ENCODE measurements around the gene MZB1. TPM values are rescaled to one million over a fixed set of nuclear protein-coding genes. Genes with fewer than 3 reads are reported as not detected.
A peak's percentile ranks its signal among the peaks of the same experiment; 100 is the strongest.

Gene MZB1
- total and polyA plus RNA-seq, 2 of the 13 experiments (the other 11 are each of a cell fraction or from before 2014, with no cell fraction given): 0.31 to 0.40 TPM

DNA sequence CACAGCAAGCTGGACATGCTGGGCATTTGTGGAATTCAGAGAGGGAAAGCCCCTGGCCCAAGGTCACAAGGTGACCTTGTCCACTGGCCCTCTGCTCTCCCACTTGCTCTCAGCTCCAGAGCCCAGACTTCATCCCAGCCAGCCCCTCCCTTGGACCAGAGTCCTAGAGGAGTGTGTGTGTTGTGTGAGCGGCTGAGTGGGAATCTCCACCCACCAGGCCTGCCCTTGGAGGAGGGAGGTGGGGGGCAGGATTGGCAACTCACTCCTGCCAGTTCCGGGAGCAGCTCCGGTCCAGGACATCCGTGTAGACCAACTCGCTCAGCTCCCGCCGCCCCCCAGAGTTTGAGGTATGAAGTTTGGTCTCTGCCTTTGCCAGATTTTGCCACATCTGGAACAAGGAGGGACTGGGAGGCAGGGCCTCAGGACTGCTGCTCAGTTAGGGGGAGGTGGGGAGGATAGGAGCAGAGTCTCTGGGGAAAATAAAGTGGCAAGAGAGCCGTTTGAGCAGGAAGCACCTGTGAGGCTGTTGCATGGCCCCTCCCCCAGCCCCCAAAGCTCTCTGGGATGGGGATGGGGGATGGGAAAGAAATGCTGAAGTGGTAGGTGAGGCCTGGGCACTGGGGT lies 1.4 kb downstream of the MZB1 start (continued):
- TF ChIP-seq PHF21A (CRISPR knock-in tag; IDR thresholded peaks at IDR 0.05) (no peak), ZNF619 (CRISPR knock-in tag; IDR thresholded peaks at IDR 0.05) (no peak), ZNF234 (CRISPR knock-in tag; conservative IDR thresholded peaks at IDR 0.05) (no peak), ISL2 (CRISPR knock-in tag; IDR thresholded peaks at IDR 0.05) (no peak), KLF15 (CRISPR knock-in tag; IDR thresholded peaks at IDR 0.05; ENCODE audit: borderline replicate concordance) (no peak), ZFP36 (IDR thresholded peaks at IDR 0.05; ENCODE audit: borderline replicate concordance, low read depth, low read length, partially characterized antibody) (no peak), ZNF816 (CRISPR knock-in tag; IDR thresholded peaks at IDR 0.05; ENCODE audit: borderline replicate concordance) (no peak), ZNF563 (CRISPR knock-in tag; IDR thresholded peaks at IDR 0.05) (no peak), GTF3A (CRISPR knock-in tag; conservative IDR thresholded peaks at IDR 0.05) (no peak), ZNF589 (CRISPR knock-in tag; conservative IDR thresholded peaks at IDR 0.05) (no peak), POLR2G (IDR thresholded peaks at IDR 0.05; ENCODE audit: low read depth, low read length) (peak; percentile 54; the same call in 1 of the 2 replicates)
- TF ChIP-seq, protein P1, sequence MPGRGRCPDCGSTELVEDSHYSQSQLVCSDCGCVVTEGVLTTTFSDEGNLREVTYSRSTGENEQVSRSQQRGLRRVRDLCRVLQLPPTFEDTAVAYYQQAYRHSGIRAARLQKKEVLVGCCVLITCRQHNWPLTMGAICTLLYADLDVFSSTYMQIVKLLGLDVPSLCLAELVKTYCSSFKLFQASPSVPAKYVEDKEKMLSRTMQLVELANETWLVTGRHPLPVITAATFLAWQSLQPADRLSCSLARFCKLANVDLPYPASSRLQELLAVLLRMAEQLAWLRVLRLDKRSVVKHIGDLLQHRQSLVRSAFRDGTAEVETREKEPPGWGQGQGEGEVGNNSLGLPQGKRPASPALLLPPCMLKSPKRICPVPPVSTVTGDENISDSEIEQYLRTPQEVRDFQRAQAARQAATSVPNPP (CRISPR knock-in tag; IDR thresholded peaks at IDR 0.05): no peak
- TF ChIP-seq, protein P2, sequence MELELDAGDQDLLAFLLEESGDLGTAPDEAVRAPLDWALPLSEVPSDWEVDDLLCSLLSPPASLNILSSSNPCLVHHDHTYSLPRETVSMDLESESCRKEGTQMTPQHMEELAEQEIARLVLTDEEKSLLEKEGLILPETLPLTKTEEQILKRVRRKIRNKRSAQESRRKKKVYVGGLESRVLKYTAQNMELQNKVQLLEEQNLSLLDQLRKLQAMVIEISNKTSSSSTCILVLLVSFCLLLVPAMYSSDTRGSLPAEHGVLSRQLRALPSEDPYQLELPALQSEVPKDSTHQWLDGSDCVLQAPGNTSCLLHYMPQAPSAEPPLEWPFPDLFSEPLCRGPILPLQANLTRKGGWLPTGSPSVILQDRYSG (CRISPR knock-in tag; IDR thresholded peaks at IDR 0.05): no peak
- TF ChIP-seq, protein P3, sequence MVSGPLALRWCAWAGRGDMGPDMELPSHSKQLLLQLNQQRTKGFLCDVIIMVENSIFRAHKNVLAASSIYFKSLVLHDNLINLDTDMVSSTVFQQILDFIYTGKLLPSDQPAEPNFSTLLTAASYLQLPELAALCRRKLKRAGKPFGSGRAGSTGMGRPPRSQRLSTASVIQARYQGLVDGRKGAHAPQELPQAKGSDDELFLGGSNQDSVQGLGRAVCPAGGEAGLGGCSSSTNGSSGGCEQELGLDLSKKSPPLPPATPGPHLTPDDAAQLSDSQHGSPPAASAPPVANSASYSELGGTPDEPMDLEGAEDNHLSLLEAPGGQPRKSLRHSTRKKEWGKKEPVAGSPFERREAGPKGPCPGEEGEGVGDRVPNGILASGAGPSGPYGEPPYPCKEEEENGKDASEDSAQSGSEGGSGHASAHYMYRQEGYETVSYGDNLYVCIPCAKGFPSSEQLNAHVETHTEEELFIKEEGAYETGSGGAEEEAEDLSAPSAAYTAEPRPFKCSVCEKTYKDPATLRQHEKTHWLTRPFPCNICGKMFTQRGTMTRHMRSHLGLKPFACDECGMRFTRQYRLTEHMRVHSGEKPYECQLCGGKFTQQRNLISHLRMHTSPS (CRISPR knock-in tag; IDR thresholded peaks at IDR 0.05; ENCODE audit: low read depth): peak; percentile 90; the same call in 1 of the 2 replicates
- TF ChIP-seq, protein P4, sequence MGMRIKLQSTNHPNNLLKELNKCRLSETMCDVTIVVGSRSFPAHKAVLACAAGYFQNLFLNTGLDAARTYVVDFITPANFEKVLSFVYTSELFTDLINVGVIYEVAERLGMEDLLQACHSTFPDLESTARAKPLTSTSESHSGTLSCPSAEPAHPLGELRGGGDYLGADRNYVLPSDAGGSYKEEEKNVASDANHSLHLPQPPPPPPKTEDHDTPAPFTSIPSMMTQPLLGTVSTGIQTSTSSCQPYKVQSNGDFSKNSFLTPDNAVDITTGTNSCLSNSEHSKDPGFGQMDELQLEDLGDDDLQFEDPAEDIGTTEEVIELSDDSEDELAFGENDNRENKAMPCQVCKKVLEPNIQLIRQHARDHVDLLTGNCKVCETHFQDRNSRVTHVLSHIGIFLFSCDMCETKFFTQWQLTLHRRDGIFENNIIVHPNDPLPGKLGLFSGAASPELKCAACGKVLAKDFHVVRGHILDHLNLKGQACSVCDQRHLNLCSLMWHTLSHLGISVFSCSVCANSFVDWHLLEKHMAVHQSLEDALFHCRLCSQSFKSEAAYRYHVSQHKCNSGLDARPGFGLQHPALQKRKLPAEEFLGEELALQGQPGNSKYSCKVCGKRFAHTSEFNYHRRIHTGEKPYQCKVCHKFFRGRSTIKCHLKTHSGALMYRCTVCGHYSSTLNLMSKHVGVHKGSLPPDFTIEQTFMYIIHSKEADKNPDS (CRISPR knock-in tag; IDR thresholded peaks at IDR 0.05): 0 out of 2 replicates have a peak, but pooled peaks have one; percentile 59
- TF ChIP-seq, protein P5, sequence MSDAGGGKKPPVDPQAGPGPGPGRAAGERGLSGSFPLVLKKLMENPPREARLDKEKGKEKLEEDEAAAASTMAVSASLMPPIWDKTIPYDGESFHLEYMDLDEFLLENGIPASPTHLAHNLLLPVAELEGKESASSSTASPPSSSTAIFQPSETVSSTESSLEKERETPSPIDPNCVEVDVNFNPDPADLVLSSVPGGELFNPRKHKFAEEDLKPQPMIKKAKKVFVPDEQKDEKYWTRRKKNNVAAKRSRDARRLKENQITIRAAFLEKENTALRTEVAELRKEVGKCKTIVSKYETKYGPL (CRISPR knock-in tag; IDR thresholded peaks at IDR 0.05): no peak
- TF ChIP-seq, protein P6, sequence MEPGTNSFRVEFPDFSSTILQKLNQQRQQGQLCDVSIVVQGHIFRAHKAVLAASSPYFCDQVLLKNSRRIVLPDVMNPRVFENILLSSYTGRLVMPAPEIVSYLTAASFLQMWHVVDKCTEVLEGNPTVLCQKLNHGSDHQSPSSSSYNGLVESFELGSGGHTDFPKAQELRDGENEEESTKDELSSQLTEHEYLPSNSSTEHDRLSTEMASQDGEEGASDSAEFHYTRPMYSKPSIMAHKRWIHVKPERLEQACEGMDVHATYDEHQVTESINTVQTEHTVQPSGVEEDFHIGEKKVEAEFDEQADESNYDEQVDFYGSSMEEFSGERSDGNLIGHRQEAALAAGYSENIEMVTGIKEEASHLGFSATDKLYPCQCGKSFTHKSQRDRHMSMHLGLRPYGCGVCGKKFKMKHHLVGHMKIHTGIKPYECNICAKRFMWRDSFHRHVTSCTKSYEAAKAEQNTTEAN (CRISPR knock-in tag; conservative IDR thresholded peaks at IDR 0.05): no peak
